SHP77 treated with DMSO at 0.1 percent for 48 hours (cell line): Measurements from ENCODE around the gene ZNF524.
"Not testable (repeated sequence)": the region's sequence is repeated elsewhere in the genome, so short reads cannot be mapped to it uniquely, and the experiment has no call there.

ENCODE experiments used
- DNase-seq: peaks from one replicate; lab custom pipeline; 2025; lab: John Stamatoyannopoulos, UW

Gene ZNF524, protein sequence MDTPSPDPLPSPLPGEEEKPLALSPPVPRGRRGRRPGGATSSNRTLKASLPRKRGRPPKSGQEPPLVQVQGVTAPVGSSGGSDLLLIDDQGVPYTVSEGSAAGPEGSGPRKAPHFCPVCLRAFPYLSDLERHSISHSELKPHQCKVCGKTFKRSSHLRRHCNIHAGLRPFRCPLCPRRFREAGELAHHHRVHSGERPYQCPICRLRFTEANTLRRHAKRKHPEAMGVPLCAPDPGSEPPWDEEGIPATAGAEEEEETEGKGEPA

DNA sequence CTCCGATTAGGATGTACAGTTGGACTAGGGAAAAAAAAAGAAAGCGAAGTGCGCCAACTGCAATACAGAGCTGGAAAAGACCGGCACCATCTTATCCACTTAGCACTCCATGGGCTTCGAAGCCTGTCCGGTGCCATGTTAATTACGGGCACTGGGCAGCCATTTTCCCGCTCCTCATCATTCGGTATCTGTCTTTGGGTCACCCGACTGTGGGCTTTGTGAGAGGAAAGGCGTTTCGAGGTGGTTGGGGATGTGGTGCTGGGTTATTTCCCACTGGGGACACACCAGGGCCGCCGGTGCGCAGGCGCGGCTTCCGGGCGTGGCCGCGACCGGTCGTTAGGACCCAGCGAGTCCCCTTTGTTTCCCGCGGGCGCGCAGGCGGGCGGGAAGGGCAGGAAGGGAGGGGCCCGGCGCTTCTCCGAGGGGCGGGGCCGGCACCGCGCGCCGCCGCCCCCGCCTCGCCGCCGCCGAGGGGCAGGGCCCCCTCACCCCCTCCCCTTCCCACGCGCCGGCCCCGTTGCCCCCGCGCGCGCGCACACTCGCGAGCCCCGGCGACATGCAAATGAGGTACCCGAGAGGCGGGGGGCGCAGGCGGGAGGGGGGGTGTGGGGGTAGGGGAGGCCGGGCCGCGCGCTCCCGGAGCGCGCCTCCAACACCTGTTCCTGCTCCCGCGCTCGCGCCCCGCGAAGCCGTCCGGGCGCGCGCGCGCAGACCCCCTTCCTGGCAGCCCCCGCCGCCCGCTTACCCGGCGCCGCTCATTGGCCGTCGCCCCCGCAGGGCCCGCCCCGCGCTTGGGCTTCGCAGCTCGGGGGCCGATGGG is at the start of gene ZNF524:
Gene ZNF524, plus strand, starts transcription at position 447 of the 820 bp plus-strand sequence. CDS start 1,825 bp downstream, outside the sequence.
- DNase-seq = peak; percentile 88

DNA sequence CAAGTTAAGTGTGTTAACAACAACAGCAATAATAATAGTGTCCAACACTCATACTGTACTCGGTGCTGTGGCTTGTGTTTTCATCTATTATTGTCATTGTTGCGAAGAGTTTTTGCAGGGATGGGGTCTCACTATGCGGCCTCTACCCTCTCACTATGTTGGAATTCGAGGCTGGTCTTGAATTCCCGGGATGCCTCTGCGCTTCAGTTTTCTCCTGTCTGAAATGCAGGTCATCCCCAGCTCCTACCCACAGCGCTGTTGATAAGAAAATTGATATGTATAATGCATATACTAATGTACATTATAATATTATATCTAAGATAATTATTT is 49.8 kb upstream of the ZNF524 start:
- peak; percentile 20 for DNase-seq

DNA sequence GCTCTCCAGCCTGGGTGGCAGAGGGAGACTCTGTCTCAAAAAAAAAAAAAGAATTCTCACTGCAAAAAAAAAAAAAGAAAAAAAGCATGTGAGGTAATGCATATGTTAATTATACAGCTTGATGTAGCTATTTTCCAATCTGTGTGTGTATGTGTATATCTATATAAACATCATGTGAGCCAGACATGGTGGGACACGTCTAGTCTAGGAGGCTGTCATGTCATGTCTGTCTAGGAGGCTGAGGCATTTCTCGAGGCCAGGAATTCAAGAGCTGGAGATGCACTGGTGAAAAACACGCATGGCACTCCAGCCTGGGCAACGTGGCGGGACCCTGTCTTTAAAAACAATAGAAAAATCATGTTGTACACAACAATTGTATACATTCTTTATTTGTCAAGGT is 47.9 kb upstream of the ZNF524 start:
- DNase-seq = no peak

DNA sequence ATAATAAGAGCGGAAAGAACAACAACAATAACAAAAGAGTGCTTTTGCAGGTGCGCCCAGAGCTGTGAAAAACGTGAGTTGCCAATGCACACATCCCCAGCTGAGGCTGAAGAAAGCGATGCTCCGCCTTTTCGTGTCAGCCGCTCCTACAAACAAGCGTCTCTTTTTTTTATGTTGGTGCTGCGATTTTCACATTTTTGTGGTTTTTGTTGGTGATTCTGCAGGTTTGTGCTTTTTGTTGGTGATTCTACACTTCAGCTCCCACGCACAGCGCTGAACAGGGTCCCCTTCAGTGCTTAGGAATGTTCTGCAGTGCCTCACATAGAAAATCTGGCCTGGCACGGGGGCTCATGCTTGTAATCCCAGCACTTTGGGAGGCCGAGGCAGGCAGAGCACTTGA is 47.5 kb upstream of the ZNF524 start:
- DNase-seq = no peak

DNA sequence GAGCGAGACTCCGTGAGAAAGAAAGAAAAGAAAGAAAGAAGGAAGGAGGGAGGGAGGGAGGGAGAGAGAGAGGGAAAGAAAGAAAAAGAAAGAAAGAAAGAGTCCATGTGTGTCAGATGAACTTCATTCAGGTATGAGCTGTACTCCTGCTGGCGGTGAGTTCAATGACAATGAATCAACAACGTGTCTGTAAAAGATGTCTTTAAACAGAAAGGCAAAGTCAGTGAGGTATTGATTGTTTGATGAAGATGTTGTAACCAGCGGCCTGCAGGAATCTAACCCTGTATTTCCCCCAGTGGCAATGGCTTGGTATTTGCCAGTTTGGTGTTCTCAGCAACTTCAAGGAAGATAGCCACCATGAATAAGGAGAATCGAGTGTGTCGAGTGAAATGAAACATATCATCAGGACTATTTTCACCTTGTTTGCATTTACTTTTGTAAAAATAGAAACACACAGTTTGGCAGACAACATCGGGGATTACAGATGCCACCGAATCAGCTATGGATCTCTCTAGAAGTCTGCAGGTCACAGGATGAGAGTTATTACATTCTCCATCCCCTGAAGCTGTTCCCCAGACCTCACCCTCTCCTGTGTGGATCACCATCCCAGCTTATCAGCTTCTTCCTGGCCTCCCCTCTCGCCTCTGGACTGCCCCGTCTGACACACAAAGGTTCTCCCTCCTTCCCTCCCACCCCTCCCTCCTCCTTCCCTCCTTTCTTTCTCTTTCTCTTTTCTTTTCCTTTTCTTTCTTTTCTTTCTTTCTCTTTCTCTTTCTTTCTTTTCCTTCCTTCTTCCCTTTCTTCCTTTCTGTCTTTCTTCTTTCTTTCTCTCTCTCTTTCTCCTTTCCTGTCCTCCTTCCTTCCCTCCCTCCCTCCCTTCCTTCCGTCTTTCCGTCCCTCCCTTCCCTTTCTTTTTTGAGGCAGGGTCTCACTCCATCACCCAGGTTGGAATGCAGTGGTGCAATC is 46.6 kb upstream of the ZNF524 start:
- no peak for DNase-seq

DNA sequence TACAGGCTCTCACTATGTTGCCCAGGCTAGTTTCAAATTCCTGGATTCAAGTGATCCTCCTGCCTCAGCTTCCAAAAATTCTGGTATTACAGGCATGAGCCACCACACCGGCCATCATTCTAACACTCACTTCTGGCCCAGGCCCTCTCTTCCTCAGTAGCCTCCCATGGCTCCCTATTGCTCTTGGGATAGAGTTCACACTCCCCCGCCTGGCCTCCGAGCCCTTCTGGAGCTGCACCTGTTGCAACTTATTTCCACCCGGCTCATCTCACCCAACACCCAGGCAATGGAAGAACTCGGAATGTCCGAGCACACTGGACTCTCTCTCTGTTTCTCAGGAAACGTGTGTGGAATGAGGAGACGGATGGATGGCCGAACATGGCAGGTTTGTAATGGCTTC is 45.8 kb upstream of the ZNF524 start:
- DNase-seq = no peak

DNA sequence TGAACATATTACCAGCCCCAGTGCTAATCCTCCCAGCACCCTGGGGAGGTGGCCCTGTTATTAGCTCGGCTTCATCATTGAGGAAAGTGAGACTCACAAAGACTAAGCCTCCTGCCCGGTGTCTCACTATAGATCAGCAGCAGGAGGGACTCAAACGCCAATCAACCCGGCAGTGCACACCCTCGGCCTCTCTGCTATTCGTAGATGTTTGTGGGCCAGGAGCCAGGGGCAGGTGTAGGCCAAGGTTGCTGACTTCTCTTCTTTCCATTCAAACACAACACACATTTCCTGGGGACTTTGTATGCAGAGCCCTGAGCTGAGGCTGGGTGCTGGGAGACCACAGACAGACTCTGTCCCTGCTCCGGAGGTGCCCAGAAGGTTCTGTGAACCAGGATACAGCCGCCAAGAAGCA is 45.3 kb upstream of the ZNF524 start:
- no peak for DNase-seq

DNA sequence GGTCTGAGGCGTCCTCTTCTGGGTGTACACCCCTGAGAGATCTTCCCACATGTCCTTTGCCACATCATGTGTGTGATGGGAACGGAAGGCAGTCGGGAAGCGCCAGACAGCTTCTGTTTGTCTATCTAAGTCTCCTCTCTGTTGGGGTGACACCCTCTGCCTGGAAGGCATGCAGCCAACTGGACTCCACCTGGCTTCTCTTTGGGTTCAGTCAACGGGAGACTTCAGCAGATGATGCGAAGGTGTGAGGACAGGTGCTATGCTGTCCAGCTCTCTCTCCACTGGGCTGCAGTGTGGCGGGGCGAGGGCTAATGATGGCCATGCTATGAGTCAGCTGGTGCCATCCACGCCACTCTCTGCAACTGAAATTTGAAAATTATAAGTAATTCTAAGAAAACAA is 40.4 kb upstream of the ZNF524 start:
- DNase-seq = no peak

DNA sequence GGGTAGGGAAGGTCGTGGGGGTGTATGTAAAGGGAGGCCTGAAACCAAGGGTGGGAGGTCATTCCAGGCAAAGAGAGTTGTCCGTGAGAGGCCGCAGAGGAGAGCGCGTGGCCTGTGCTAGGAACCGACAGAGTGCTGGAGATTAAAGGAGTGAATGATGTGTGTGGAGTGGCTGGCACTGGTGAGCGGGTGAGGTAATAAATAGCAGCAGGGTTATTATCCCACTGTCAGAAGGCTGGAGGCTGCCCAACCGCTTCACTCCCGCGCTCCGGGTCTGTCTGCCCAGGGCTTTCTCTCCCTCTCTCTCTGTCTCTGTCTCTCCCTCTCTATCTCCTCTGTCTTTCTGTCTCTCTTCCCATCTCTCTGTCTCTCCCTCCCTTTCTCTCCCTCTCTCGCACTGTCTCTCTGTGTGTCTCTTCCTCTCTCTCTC is 36.8 kb upstream of the ZNF524 start:
- no peak for DNase-seq

DNA sequence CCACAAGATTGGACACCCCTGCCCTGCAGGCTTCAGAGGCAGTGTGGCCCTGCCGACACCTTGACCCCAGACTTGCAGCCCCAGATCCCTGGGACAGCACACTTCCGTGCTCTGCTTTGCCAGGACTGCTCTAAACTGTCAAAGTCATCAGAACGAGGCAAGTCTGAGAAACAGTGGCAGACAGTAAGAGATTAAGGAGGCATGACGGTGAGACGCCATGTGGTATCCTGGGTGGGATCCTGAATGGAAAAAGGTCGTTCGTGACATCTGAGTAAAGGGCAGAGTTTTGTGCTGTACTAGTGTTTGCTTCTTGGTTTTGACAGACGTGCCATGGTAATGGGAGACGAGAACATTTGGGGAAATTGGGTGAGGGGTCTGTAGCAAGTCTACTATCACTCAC is 33.3 kb upstream of the ZNF524 start:
- no peak for DNase-seq

DNA sequence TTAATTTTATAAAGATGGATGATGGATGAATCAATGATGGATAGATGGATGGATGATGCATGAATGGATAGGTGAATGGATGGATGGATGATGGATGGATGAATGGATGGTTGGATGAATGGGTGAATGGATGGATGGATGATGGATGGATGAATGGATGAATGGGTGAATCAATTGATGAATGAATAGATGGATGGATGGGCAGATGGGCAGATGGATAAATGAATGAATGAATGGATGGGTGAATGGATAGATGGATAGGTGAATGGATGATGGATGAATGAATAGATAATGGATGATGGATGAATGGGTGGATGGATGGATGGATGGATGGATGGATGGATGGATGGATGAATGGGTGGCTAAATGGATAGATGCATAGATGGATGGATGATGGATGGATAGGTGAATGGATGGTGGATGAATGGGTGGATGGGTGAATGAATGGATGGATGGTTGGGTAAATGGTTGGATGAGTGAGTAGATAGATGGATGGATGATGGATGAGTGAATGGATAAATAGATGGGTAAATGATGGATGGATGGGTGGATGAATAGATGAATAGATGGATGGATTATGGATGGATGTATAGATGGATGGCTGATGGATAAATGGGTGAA is 32.3 kb upstream of the ZNF524 start:
- no peak for DNase-seq

DNA sequence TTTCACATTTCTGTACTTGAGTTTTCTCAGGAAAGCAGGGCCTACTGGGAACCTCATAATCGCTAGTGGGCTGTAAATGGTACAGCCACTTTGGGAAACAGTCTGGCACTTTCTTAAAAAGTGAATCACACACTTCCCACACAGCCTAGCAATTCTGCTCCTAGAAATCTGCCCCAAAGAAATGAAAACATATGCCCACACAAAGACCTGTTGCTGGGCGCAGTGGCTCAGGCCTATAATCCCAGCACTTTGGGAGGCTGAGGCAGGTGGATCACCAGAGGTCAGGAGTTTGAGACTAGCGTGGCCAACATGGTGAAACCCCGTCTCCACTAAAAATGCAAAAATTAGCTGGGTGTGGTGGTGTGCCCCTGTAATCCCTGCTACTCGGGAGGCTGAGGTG is 30.6 kb upstream of the ZNF524 start:
- DNase-seq = not testable (repeated sequence)

DNA sequence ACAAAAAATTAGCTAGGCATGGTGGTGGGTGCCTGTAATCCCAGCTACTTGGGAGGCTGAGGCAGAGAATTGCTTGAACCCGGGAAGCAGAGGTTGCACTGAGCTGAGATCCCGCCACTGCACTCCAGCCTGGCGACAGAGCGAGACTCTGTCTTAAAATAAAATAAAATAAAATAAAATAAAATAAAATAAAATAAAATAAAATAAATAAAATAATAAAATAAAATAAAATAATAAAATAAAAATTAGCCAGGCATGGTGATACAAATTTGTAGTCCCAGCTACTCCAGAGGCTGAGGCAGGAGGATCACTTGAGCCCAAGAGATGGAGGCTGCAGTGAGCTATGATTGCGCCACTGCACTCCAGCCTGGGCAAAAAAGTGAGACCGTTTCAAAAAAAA is 26.2 kb upstream of the ZNF524 start:
- not testable (repeated sequence) for DNase-seq

DNA sequence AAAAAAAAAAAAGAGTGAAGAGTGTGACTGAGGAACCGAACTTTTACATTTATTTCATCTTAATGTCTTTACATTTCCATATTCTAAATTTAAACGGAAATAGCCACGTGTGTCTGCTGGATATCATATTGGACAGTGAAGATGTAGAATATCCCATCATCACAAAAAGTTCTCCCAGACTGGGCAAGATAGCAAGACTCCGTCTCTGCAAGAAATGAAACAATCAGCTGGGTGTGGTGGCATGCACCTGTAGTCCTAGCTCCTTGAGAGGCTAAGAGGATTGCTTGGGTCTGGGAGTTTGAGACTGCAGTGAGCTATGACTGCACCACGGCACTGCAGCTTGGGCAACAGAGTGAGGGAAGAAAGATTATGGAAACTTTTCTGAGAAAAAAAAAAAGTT is 23.3 kb upstream of the ZNF524 start:
- no peak for DNase-seq

DNA sequence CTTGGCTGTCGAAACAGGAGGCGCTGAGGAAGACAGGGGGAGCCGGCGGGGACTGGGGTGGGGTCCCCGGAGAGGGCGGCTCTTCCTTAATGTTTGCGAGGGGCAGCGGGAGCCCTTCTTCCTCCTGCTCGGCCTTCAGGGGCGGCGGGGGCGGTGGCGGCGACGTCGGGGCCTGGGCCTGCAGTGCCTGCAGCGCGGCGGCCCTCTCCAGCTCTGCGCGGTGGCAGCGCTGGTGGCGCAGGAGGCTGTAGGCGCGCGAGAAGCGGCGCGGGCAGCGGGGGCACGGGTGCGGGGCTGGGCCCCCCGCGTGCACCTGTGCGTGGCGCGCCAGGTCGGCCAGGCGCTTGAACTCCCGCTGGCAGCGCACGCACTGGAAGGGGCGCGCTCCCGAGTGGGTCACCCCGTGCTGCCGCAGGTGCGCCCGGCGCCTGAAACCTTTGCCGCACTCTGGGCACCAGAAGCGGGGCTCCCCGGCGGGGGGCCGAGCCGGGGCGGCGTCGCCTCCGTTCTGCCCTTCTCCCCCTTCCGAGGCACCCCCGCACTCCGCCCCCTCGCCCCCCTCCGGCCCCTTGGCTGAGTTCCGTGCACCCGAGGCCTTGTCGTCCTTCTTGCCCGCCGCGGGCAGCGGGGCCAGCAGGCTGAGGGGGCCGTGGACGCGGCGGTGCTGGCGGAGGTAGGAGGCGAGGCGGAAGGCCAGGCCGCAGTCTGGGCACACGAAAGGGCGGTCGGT is 21.9 kb upstream of the ZNF524 start:
- no peak for DNase-seq

DNA sequence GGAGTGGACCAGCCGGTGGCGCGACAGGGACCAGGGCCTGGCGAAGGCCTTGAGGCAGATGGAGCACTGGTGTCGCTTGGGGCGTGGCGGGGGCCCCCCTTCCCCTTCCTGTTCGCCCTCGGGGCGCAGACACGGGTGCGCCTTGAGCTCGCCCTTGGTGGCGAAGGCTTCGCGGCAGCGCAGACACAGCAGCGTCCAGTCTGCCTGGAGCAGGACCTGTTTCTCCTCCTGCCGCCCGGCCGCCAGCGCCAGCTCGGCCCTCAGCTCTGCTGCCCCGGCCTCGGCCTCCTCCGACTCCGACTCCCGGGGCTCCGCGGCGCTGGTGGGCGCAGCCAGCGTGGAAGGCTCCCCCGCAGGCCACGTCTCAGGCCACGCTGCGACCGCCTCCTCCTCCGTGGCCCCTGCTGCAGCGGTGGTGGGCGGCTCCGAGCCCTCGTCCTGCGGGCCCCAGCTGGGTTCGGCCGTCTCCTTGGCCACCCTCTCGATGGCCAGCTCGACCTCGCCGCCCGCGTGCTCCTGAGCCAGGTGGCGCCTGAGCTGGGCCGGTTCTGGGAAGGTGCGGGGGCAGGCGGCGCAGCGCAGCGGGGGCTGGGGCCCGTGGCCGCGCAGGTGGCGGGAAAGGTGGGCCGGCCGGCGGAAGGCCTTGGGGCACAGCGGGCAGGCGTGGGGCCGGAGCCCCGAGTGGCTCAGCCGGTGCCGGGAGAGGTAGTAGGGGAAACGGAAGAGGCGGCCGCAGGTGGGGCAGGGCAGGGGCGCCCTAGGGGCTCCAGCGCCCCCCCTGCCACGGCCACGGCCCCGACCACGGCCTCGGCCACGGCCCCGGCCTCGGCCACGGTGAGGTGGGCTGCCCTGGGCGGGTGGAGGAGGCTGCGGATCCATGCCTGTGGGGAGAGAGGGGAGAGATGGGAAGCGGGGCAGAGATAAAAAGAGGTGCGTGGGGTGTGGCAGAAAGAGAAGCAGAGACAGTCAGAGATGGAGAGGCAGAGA is 21.0 kb upstream of the ZNF524 start:
- no peak for DNase-seq

DNA sequence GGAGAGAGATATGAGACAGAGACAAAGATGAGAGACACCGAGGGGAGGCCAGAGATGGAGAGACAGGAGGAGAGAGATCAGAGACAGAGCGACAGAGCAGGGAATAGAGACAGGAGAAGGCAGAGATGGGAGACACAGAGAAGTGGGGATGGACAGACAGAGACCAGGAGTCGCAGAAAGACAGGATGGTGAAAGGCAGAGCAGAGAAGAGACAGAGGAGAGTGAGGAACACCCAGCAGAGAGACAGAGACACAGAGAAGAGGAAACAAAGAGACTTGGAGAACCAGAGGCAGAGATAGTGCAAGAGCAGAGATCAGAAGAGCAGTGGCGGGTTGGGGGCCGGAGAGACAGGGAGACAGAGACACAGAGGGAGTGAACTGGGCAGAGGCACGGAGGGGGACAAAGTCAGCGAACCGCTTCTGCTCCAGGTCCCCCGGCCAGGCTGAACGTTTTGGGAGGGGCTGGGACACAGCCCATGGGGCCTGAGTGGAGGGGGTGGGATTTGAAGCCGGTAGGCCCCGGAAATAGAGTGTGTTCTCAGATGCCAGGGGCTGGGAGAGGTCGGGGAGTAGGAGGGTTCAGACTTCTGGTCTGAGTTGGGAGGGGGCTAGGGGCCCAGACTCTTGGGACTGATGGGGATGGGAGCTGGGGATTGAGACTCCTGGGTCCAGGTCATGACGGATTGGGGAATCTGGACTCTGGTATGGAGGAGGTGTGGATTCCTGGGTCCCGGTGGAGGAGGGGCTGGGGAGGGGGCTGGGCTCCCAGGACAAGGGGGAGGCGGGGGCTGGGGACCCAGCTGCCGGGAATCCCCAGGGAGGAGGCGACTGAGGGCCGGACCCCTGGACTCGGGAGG is 20.1 kb upstream of the ZNF524 start:
- DNase-seq = no peak

DNA sequence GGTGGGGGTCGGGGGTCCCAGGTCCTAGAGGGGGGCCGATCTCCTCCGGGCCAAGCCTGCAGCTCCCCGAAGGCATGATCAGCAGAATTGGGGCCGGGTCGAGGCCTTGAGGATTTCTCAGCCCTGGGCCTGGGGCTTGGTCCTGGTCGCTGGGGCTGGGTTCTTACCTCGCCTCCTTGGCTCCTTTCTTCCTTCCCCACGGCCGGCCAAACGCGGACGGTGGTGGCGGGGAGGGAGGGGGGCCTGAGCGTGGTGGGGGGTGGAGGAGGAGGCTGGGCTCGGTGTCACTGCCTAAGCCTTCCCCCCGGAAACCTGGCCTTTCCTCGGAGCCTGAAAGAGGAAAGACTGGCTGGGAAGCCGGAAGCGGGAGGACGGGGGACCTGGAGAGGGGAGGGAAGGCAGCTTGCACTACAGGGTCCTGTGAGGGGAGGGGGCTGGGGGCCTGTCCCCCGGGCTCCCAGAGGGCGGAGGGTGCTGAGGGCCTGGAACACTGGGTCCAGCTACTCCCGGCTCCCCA is 19.4 kb upstream of the ZNF524 start, which contains the start of gene ZNF579:
Gene ZNF579, minus strand, starts transcription at position 221 of the 517 bp plus-strand sequence. CDS start 1,209 bp downstream, outside the sequence.
- peak; percentile 79 for DNase-seq
